Keratinocyte (primary cell): ENCODE results near the gene PANX2.

Source experiments
- EZH2 ChIP-seq: IDR thresholded peaks from one replicate; pipeline ENCODE4 v1.6.1; 2012; ENCODE audit warnings: inconsistent platforms, mild to moderate bottlenecking, low read length, moderate library complexity
- TF ChIP-seq, protein P1 (sequence below), 3 experiments: IDR thresholded peaks in 1 of 3; conservative IDR thresholded peaks in 1 of 3; optimal IDR thresholded peaks in 1 of 3; 2 replicates in 2 of 3; 3 replicates in 1 of 3; pipeline versions ENCODE3 to v1.5.1; 2011; ENCODE audit warnings: low read length in 3 of 3, mild to moderate bottlenecking in 3 of 3, moderate library complexity in 2 of 3, control low read depth in 1 of 3, inconsistent platforms in 1 of 3; ENCODE audit not compliant: insufficient read depth in 2 of 3; ENCODE audit errors: extremely low read depth in 1 of 3

DNA sequence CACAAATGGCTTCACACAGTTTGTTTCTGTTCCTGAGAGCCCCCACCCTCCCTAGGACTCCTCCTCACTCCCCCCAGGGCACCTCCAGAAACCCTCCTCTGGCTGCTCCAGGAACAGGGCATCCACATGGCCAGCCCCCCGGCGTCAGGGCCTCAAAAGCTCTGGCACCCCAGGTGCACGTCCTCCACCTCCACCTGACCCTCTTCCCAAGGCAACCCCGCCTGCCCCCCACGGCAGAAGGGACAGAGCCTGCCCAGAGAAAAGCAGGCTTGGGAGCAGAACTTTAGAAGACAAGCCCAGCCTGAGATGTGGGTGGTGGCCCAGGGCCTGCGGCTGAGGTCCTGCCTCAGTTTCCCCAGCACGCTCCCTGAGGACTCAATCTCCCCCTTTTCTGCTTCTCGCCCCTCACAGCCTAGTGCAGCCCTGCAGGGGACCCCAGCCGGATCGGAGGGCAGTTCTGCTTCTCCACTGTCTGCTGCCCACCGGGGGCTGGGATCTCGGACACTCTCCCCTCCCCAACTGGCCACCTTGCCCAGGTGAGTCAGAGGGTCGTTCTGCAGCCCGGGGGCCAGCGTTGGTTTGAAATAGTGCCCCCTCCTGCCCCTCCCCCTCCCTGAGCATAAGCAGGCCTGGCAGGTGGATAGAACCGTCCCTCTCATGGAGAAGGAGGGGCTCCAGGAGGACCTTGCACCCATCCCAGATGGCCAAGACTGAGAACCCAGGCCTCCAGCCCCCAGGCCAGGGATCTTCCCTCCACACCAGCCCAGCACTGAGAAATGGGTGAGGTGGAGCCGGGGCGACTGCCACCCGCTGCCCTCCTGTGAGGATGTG lies 12.8 kb downstream of the PANX2 start:
- TF ChIP-seq, protein P1, sequence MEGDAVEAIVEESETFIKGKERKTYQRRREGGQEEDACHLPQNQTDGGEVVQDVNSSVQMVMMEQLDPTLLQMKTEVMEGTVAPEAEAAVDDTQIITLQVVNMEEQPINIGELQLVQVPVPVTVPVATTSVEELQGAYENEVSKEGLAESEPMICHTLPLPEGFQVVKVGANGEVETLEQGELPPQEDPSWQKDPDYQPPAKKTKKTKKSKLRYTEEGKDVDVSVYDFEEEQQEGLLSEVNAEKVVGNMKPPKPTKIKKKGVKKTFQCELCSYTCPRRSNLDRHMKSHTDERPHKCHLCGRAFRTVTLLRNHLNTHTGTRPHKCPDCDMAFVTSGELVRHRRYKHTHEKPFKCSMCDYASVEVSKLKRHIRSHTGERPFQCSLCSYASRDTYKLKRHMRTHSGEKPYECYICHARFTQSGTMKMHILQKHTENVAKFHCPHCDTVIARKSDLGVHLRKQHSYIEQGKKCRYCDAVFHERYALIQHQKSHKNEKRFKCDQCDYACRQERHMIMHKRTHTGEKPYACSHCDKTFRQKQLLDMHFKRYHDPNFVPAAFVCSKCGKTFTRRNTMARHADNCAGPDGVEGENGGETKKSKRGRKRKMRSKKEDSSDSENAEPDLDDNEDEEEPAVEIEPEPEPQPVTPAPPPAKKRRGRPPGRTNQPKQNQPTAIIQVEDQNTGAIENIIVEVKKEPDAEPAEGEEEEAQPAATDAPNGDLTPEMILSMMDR (optimal IDR thresholded peaks at IDR 0.05 in 1 of 3, IDR thresholded peaks at IDR 0.05 in 1 of 3, conservative IDR thresholded peaks at IDR 0.05 in 1 of 3; ENCODE audit: extremely low read depth in 1 of 3, insufficient read depth in 2 of 3, low read length in 3 of 3): no peak
- no peak for TF ChIP-seq EZH2
